ENCODE measurements around the gene ADARB2. TPM values are rescaled to one million over a fixed set of nuclear protein-coding genes. Genes with fewer than 3 reads are reported as not detected.
A peak's percentile ranks its signal among the peaks of the same experiment; 100 is the strongest.

ADARB2 gene
- total RNA-seq, 1 donor from 2014 or later, result 1.8 TPM

DNA sequence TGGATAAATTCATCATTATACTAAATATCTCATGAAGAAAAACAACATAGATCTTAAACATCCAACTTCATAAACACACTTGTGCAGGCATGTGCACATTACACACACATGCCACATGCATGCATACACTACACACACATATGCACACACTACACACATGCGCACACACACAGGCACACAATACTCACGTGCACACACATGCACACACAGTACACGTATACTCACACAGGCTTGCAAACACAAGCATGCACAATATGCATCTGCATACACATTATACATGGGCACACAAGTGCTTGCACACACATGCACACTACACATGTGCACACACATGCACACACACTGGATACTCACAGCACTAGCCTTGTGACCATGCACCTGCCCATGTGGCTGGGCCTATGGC, 105.2 kb downstream of the ADARB2 start:
- no peak for DNase-seq (ENCODE audit: low read depth, low spot score)
- Mint-ChIP-seq H3K36me3 (ENCODE audit: low read depth) (no peaks in the 10 kb centered on the region), H3K27ac (ENCODE audit: unreplicated experiment) (no peak overlapping the region), H3K27me3 (ENCODE audit: low read depth) (peaks cover 2% of the 10 kb centered on the region), H3K4me3 (no peak overlapping the region), H3K9me3 (peaks cover 3% of the 10 kb centered on the region), H3K4me1 (peaks cover 12% of the 10 kb centered on the region)
- TF ChIP-seq, protein P1, sequence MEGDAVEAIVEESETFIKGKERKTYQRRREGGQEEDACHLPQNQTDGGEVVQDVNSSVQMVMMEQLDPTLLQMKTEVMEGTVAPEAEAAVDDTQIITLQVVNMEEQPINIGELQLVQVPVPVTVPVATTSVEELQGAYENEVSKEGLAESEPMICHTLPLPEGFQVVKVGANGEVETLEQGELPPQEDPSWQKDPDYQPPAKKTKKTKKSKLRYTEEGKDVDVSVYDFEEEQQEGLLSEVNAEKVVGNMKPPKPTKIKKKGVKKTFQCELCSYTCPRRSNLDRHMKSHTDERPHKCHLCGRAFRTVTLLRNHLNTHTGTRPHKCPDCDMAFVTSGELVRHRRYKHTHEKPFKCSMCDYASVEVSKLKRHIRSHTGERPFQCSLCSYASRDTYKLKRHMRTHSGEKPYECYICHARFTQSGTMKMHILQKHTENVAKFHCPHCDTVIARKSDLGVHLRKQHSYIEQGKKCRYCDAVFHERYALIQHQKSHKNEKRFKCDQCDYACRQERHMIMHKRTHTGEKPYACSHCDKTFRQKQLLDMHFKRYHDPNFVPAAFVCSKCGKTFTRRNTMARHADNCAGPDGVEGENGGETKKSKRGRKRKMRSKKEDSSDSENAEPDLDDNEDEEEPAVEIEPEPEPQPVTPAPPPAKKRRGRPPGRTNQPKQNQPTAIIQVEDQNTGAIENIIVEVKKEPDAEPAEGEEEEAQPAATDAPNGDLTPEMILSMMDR (conservative IDR thresholded peaks at IDR 0.05), result no peak

DNA sequence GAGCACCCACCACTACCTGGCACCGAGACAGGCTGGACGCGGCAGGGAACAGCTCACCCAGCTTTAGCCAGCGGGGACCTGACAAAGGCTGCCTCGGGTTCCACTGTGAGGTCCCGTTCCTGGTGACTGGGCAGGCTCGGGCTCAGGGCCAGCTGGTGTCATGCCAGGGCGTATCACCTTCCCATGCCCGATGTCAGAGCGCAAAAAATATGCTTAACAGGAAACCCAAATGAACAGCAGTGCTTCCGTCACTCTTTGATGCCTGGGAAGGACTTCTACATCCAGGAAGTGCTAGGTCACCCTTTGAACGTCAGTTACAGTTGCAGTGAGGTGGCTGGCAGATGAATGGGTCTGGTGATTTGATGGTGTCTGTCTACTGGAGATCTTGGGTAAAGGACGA, 106.0 kb downstream of the ADARB2 start:
- H3K4me1 Mint-ChIP-seq, result peaks cover 12% of the 10 kb centered on the region
- no peaks in the 10 kb centered on the region for H3K27me3 Mint-ChIP-seq (ENCODE audit: low read depth)
- DNase-seq (ENCODE audit: low read depth, low spot score), result no peak
- H3K9me3 Mint-ChIP-seq, result peaks cover 3% of the 10 kb centered on the region
- TF ChIP-seq, protein P1 (conservative IDR thresholded peaks at IDR 0.05), result no peak
- no peak overlapping the region for H3K4me3 Mint-ChIP-seq
- H3K36me3 Mint-ChIP-seq (ENCODE audit: low read depth), result no peaks in the 10 kb centered on the region
- H3K27ac Mint-ChIP-seq (ENCODE audit: unreplicated experiment), result no peak overlapping the region

DNA sequence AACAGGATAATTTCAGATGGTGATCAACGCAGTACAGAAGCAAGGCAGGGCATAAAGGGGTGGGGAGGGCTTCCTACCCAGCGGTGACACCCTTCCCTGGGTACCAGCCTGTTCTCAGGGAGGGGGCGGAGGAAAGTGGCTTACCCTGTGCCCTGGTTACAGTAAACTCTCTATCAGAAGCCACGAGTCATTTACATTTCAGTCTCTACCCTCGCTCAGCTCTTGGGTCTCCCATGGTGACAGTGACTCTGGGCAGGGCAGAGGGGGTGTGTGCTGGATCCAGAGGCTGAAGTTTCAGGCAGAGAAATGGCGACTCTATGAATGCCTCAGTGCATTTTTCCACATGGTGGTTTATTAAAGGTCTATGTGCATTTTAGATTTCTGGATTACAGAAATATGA, 107.0 kb downstream of the ADARB2 start:
- Mint-ChIP-seq H3K27me3 (ENCODE audit: low read depth) (no peaks in the 10 kb centered on the region), H3K4me3 (no peak overlapping the region), H3K36me3 (ENCODE audit: low read depth) (no peaks in the 10 kb centered on the region), H3K4me1 (peaks cover 12% of the 10 kb centered on the region), H3K27ac (ENCODE audit: unreplicated experiment) (no peak overlapping the region), H3K9me3 (peaks cover 3% of the 10 kb centered on the region)
- DNase-seq (ENCODE audit: low read depth, low spot score), result no peak
- TF ChIP-seq, protein P1 (conservative IDR thresholded peaks at IDR 0.05), result no peak

DNA sequence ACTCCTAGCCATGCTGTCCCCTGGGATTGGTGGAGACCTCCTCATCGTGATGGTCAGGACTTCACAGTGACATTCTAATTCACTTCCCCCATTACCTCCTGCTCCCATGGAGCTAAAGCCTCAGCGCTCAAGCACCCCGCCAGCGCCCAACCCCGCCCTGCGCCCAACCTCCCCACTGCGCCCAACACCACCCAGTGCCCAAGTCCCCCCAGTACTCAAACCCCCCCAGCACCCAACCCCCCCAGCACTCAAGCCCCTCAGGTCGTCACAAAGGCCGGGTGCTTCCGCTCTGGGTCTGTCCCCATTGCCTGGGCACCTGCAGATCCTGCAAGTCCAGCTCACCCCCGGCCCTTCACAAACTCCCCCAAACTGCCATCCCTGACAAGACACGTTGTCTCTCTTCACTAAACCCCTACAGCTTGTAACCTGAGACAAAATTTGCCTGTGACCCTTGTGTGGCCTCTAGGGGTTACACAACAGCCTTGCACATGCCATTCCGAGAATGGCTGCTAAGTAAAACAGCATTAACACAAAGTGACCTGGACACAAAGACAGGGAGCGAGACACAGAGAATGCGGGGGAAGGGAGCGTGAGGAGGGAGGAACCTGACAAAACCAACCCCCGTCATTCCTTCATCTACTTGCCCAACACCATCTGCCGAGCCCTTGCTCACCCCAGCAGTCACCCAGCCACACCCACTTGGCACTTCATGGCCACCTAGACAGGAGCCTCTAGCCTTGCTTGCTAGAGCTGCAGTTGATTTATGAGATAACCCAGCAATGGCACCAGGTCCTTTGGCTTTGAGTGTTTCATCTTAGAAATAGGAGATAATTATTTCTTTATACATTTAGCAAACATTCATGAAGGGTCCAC, 107.8 kb downstream of the ADARB2 start:
- TF ChIP-seq, protein P1 (conservative IDR thresholded peaks at IDR 0.05), result no peak
- H3K4me3 Mint-ChIP-seq, result no peak overlapping the region
- H3K4me1 Mint-ChIP-seq, result peaks cover 12% of the 10 kb centered on the region
- no peaks in the 10 kb centered on the region for H3K36me3 Mint-ChIP-seq (ENCODE audit: low read depth)
- peaks cover 3% of the 10 kb centered on the region for H3K9me3 Mint-ChIP-seq
- no peak for DNase-seq (ENCODE audit: low read depth, low spot score)
- H3K27ac Mint-ChIP-seq (ENCODE audit: unreplicated experiment), result peak overlapping the region; percentile 22
- no peaks in the 10 kb centered on the region for H3K27me3 Mint-ChIP-seq (ENCODE audit: low read depth)

DNA sequence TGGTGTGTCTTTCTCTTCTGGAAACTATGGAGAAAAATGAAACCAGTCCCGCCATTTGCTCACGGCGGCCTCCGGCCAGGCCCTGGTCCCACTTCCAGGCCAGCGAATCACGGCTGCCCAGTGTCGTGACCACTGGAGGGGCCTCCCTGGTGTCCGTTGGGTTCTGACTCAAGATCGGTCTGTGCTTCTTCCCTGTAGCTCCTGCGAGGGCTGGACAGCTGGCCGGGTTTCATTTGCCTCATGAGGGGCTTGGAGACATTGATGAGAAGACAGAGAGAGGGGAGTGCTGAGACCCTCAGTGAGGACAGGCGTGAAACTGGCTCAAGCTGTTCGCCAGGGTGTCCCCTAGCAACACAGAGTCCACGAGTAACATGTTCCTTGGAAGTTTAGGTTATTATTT, 108.6 kb downstream of the ADARB2 start:
- peaks cover 12% of the 10 kb centered on the region for H3K4me1 Mint-ChIP-seq
- H3K36me3 Mint-ChIP-seq (ENCODE audit: low read depth), result no peaks in the 10 kb centered on the region
- DNase-seq (ENCODE audit: low read depth, low spot score), result no peak
- H3K9me3 Mint-ChIP-seq, result peaks cover 3% of the 10 kb centered on the region
- H3K4me3 Mint-ChIP-seq, result no peak overlapping the region
- H3K27me3 Mint-ChIP-seq (ENCODE audit: low read depth), result no peaks in the 10 kb centered on the region
- H3K27ac Mint-ChIP-seq (ENCODE audit: unreplicated experiment), result no peak overlapping the region
- TF ChIP-seq, protein P1 (conservative IDR thresholded peaks at IDR 0.05), result no peak
